ENCODE data around the gene DDX59. TPM values are rescaled to one million over a fixed set of nuclear protein-coding genes. Genes with fewer than 3 reads are reported as not detected.

DDX59 gene
- total RNA-seq, 6 experiments from 2014 or later = 6.7 to 12.4 (median 8.8) TPM

GRCh38 chr1:200626853-200627534 lies 42.7 kb downstream of the DDX59 start:
- H3K36me3 ChIP-seq = no peaks in the 10 kb centered on the region
- ATAC-seq = no peak
- WGBS (ENCODE audit: insufficient coverage, low coverage, low lambda C conversion rate, missing lambda C conversion rate) = 71% methylated on average over 5 of the region's 5 CpGs
- intact Hi-C loops (cut with DNase I) = loop anchor here in 1 of 2 donors (10.0 kb wide), 1 partner anchor 178 kb away; no protein-coding TSS in a partner anchor
- TF ChIP-seq POLR2A (IDR thresholded peaks at IDR 0.05) (no peak), CTCF (IDR thresholded peaks at IDR 0.05) (no peak)
- no peak overlapping the region for H3K27ac ChIP-seq
- no peak for DNase-seq
- H3K9me3 ChIP-seq = no peaks in the 10 kb centered on the region
- H3K4me1 ChIP-seq = no peaks in the 10 kb centered on the region
- H3K27me3 ChIP-seq = no peaks in the 10 kb centered on the region
- no peak overlapping the region for H3K4me3 ChIP-seq

GRCh38 chr1:200625381-200625824 lies 44.3 kb downstream of the DDX59 start:
- DNase-seq (no peak), ATAC-seq (no peak)
- Histone ChIP-seq H3K4me1 (no peaks in the 10 kb centered on the region), H3K27ac (no peak overlapping the region), H3K27me3 (no peaks in the 10 kb centered on the region), H3K36me3 (no peaks in the 10 kb centered on the region), H3K9me3 (no peaks in the 10 kb centered on the region), H3K4me3 (no peak overlapping the region)
- WGBS (ENCODE audit: insufficient coverage, low coverage, low lambda C conversion rate, missing lambda C conversion rate) = 27% methylated on average over 1 of the region's 1 CpG
- intact Hi-C loops (cut with DNase I) = loop anchor here in 1 of 2 donors (10.0 kb wide), 1 partner anchor 179 kb away; no protein-coding TSS in a partner anchor
- no peak for TF ChIP-seq POLR2A (IDR thresholded peaks at IDR 0.05)
- no peak for TF ChIP-seq CTCF (IDR thresholded peaks at IDR 0.05)

- 94% methylated on average over 2 of the region's 2 CpGs for WGBS (ENCODE audit: insufficient coverage, low coverage, low lambda C conversion rate, missing lambda C conversion rate)
- no peak for TF ChIP-seq CTCF (IDR thresholded peaks at IDR 0.05)
- no peak for TF ChIP-seq POLR2A (IDR thresholded peaks at IDR 0.05)
- no peak for ATAC-seq
- Histone ChIP-seq H3K4me1 (no peaks in the 10 kb centered on the region), H3K36me3 (no peaks in the 10 kb centered on the region), H3K27me3 (no peaks in the 10 kb centered on the region), H3K9me3 (no peaks in the 10 kb centered on the region), H3K27ac (no peak overlapping the region), H3K4me3 (no peak overlapping the region)
- intact Hi-C loops (cut with DNase I) = loop anchor here in 1 of 2 donors (10.0 kb wide), 1 partner anchor 180 kb away; no protein-coding TSS in a partner anchor
- DNase-seq = no peak
Observed at GRCh38 chr1:200624679-200625335, 44.9 kb downstream of the DDX59 start.

- TF ChIP-seq POLR2A (IDR thresholded peaks at IDR 0.05) (no peak), CTCF (IDR thresholded peaks at IDR 0.05) (no peak)
- Histone ChIP-seq H3K9me3 (no peaks in the 10 kb centered on the region), H3K36me3 (no peaks in the 10 kb centered on the region), H3K27me3 (no peaks in the 10 kb centered on the region), H3K27ac (peak within 1 kb of the TSS; percentile 23 to 64 (median 39)), H3K4me1 (no peaks in the 10 kb centered on the region), H3K4me3 (peak within 1 kb of the TSS; percentile 50 to 69 (median 55))
- intact Hi-C loops (cut with DNase I) = loop anchor here in 1 of 2 donors (10.0 kb wide), 1 partner anchor 184 kb away; no protein-coding TSS in a partner anchor
- under 1% methylated on average over 25 of the region's 59 CpGs for WGBS (ENCODE audit: insufficient coverage, low coverage, low lambda C conversion rate, missing lambda C conversion rate)
- peak; percentile 99 to 100 (median 100) for ATAC-seq
- peak; percentile 94 to 96 (median 96) for DNase-seq
Observed at GRCh38 chr1:200620273-200621131, 49.2 kb downstream of the DDX59 start, which contains the start of gene KIF14. Gene KIF14, minus strand, starts transcription at chr1:200620751. Its CDS starts 2,028 bp downstream, at chr1:200618723.
